CD4-positive, alpha-beta T cell treated with Interferon alpha-2 for 1 hour (primary cell): ENCODE data around the gene THAP4.
"Not testable (repeated sequence)": the region's sequence is repeated elsewhere in the genome, so short reads cannot be mapped to it uniquely, and the experiment has no call there.

Source experiments
- DNase-seq, 2 donors: peaks; one replicate each; pipeline ENCODE4 v3.0.0-alpha.2; 2020 to 2022

The THAP4 gene

GRCh38 chr2:241611062-241611461 lies 25.9 kb downstream of the THAP4 start:
- DNase-seq, result no peak

GRCh38 chr2:241609859-241610793 lies 26.8 kb downstream of the THAP4 start:
- DNase-seq, result peak; percentile 91 to 93

- no peak for DNase-seq
Observed at GRCh38 chr2:241608881-241609280, 28.1 kb downstream of the THAP4 start.

GRCh38 chr2:241607162-241607885 lies 29.6 kb downstream of the THAP4 start:
- DNase-seq, result no peak

GRCh38 chr2:241606186-241606585 lies 30.8 kb downstream of the THAP4 start:
- DNase-seq, result no peak

GRCh38 chr2:241603686-241604085 lies 33.3 kb downstream of the THAP4 start:
- no peak for DNase-seq

- DNase-seq, result no peak
Observed at GRCh38 chr2:241602720-241603119, 34.2 kb downstream of the THAP4 start.

- DNase-seq, result no peak
Observed at GRCh38 chr2:241601841-241602240, 35.1 kb downstream of the THAP4 start.

GRCh38 chr2:241599615-241600014 lies 37.3 kb downstream of the THAP4 start:
- no peak for DNase-seq

GRCh38 chr2:241598487-241598886 lies 38.5 kb downstream of the THAP4 start:
- DNase-seq, result peak in 1 of 2 donors; percentile 21

GRCh38 chr2:241598061-241598460 lies 38.9 kb downstream of the THAP4 start:
- DNase-seq, result no peak

GRCh38 chr2:241597561-241597960 lies 39.4 kb downstream of the THAP4 start:
- DNase-seq, result no peak

- DNase-seq, result no peak
Observed at GRCh38 chr2:241595600-241596140, 41.3 kb downstream of the THAP4 start.

- no peak for DNase-seq
Observed at GRCh38 chr2:241593271-241593670, 43.7 kb downstream of the THAP4 start.

- DNase-seq, result no peak
Observed at GRCh38 chr2:241592126-241592845, 44.7 kb downstream of the THAP4 start.

- DNase-seq, result not testable (repeated sequence)
Observed at GRCh38 chr2:241590496-241591455, 46.2 kb downstream of the THAP4 start.

- DNase-seq, result not testable (repeated sequence)
Observed at GRCh38 chr2:241589863-241590262, 47.1 kb downstream of the THAP4 start.

GRCh38 chr2:241586564-241587264 lies 50.2 kb downstream of the THAP4 start:
- no peak for DNase-seq

- DNase-seq, result no peak
Observed at GRCh38 chr2:241584436-241584835, 52.5 kb downstream of the THAP4 start.

GRCh38 chr2:241582806-241583205 lies 54.2 kb downstream of the THAP4 start:
- no peak for DNase-seq

- DNase-seq, result no peak
Observed at GRCh38 chr2:241582328-241582727, 54.6 kb downstream of the THAP4 start.
